Osteocyte (in vitro differentiated cells): ENCODE results near the gene ABHD12B. TPM values are rescaled to one million over a fixed set of nuclear protein-coding genes. Genes with fewer than 3 reads are reported as not detected.

Source experiments
- DNase-seq: peaks from one replicate; pipeline ENCODE4 v3.0.0; 2021; ENCODE audit warnings: mixed read lengths; ENCODE audit not compliant: unreplicated experiment; ENCODE audit errors: extremely low spot score
- H3K27ac Mint-ChIP-seq: one replicate; pipeline ENCODE4 v1.8.0; 2021; ENCODE audit warnings: mild to moderate bottlenecking, mixed read lengths; ENCODE audit not compliant: unreplicated experiment
- H3K27me3 Mint-ChIP-seq: one replicate; pipeline ENCODE4 v1.8.0; 2021; ENCODE audit warnings: mixed read lengths; ENCODE audit not compliant: unreplicated experiment
- H3K36me3 Mint-ChIP-seq: one replicate; pipeline ENCODE4 v1.8.0; 2021; ENCODE audit warnings: mixed read lengths; ENCODE audit not compliant: unreplicated experiment
- H3K4me1 Mint-ChIP-seq: one replicate; pipeline ENCODE4 v1.8.0; 2021; ENCODE audit warnings: mixed read lengths; ENCODE audit not compliant: unreplicated experiment
- H3K4me3 Mint-ChIP-seq: one replicate; pipeline ENCODE4 v1.8.0; 2021; ENCODE audit warnings: mild to moderate bottlenecking, moderate library complexity, mixed read lengths; ENCODE audit not compliant: unreplicated experiment
- H3K9me3 Mint-ChIP-seq: one replicate; pipeline ENCODE4 v1.8.0; 2021; ENCODE audit warnings: mixed read lengths; ENCODE audit not compliant: unreplicated experiment
- total RNA-seq: library from RNA; stranded (reverse); gene quantifications from 2 replicates; pipeline ENCODE4 v1.2.1, GENCODE V29; 2021
- TF ChIP-seq, protein P1 (sequence below): fragments of 200-600 bp; sonication (generic); IDR thresholded peaks from 2 replicates; pipeline ENCODE4 v1.5.0; 2021; ENCODE audit warnings: antibody characterized with exemption, mild to moderate bottlenecking, moderate library complexity

The ABHD12B gene
- total RNA-seq, 1 donor from 2014 or later = not detected

DNA sequence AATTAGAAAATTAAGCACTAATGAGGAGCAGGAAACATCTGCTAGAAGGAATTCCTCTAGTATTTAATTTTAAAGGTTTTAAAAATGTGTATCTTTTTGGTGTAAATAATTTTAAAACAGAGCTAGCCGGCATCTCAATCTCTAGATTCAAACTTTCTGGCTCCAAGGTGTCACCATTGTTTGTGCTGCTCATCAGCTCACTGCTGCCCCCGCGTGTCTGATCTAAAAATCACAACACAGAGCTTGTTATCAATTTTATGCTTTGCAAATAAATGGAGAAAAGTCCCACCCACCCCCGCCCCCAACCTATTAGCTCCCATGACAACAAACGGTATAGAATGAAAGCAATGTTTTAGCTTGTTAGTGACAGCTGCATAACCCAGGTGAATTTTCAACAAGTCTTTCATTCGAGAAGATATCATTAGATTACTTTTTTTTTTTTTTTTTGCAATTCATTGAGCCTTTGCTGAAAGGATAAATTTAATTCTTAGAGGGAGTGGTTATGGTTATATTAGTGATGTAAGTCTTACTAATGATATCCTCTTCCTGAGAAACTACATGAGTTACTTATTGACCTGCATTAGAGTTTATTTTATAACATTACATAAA is 11.3 kb upstream of the ABHD12B start:
- peak overlapping the region; percentile 95 for H3K27ac Mint-ChIP-seq
- peaks cover 19% of the 10 kb centered on the region for H3K4me1 Mint-ChIP-seq
- peak overlapping the region; percentile 78 for H3K4me3 Mint-ChIP-seq
- peak; percentile 93 for DNase-seq
- H3K27me3 Mint-ChIP-seq = no peaks in the 10 kb centered on the region
- TF ChIP-seq, protein P1, sequence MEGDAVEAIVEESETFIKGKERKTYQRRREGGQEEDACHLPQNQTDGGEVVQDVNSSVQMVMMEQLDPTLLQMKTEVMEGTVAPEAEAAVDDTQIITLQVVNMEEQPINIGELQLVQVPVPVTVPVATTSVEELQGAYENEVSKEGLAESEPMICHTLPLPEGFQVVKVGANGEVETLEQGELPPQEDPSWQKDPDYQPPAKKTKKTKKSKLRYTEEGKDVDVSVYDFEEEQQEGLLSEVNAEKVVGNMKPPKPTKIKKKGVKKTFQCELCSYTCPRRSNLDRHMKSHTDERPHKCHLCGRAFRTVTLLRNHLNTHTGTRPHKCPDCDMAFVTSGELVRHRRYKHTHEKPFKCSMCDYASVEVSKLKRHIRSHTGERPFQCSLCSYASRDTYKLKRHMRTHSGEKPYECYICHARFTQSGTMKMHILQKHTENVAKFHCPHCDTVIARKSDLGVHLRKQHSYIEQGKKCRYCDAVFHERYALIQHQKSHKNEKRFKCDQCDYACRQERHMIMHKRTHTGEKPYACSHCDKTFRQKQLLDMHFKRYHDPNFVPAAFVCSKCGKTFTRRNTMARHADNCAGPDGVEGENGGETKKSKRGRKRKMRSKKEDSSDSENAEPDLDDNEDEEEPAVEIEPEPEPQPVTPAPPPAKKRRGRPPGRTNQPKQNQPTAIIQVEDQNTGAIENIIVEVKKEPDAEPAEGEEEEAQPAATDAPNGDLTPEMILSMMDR = peak; percentile 85
- H3K36me3 Mint-ChIP-seq = no peaks in the 10 kb centered on the region
- H3K9me3 Mint-ChIP-seq = no peaks in the 10 kb centered on the region

DNA sequence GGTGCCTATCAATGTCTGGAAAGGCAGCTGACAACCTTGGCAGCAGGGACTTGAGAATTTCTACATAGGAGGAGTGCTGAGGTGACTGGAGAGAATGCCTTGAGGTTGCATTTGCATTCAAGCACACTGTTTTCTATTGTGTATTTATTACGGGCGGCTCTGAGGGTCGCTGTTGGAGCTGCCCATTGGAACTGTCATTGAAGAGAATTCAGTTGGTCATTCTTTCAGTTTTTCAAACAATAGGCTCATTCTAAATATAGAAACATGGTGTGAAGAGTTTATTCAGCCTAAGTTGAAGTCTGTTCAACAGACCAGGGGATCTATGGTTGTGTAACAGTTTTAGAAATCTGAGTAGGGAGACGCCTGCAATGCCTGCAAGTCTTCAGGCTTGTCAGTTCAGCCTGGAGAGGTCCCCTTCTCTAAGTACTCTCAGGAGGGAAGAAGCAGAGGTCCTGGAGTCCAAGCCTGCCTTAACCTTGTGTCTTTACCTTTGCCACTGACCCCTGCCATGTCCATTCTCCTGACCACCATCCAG is 9.8 kb upstream of the ABHD12B start:
- peaks cover 22% of the 10 kb centered on the region for H3K4me1 Mint-ChIP-seq
- no peak overlapping the region for H3K4me3 Mint-ChIP-seq
- H3K27ac Mint-ChIP-seq = no peak overlapping the region

DNA sequence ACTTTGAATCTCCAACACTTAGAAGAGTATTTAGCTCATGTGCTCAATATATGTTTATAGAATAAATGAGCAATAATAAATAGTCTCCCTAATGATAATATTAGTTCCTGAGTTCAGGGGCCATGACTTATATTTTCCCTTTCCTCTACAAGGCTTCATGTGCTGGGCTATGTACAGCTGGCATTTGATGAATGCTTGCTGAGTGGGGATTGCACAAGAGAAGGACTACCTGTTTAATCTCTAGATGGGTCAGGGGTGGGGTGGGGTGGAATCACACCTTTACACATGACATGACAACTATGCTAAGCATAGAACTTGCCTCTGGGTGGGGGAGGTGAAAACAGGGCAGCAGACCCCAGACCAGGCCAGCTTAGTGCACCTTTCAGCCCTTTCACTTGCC is 7.6 kb upstream of the ABHD12B start:
- Mint-ChIP-seq H3K27me3 (no peaks in the 10 kb centered on the region), H3K4me3 (no peak overlapping the region), H3K36me3 (no peaks in the 10 kb centered on the region), H3K9me3 (no peaks in the 10 kb centered on the region), H3K27ac (no peak overlapping the region), H3K4me1 (peaks cover 19% of the 10 kb centered on the region)
- TF ChIP-seq, protein P1 = no peak
- no peak for DNase-seq

More for the DNA sequence above, 9.8 kb upstream of the ABHD12B start:
- Mint-ChIP-seq H3K9me3 (no peaks in the 10 kb centered on the region), H3K36me3 (no peaks in the 10 kb centered on the region), H3K27me3 (no peaks in the 10 kb centered on the region)
- no peak for DNase-seq
- TF ChIP-seq, protein P1 = no peak

DNA sequence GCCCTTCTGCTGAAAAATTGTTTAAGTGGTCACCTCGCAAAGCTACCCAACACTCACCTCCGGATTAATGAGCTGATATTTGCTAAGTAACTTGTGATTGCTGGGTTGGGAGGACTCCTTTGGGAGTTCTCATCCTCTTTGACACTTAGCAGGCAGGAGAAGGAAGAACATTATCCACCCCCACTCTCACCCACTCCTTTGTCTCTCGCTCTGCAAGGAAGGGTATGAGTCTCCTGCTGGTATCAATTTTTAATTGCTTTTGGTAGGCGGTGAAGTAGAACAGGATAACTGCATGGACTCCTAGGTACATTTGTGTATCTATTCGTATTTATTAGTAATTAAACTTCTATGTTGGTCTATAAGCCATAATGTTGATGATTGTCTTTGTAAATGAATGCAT is 6.9 kb upstream of the ABHD12B start:
- Mint-ChIP-seq H3K27ac (no peak overlapping the region), H3K4me1 (peaks cover 13% of the 10 kb centered on the region)

DNA sequence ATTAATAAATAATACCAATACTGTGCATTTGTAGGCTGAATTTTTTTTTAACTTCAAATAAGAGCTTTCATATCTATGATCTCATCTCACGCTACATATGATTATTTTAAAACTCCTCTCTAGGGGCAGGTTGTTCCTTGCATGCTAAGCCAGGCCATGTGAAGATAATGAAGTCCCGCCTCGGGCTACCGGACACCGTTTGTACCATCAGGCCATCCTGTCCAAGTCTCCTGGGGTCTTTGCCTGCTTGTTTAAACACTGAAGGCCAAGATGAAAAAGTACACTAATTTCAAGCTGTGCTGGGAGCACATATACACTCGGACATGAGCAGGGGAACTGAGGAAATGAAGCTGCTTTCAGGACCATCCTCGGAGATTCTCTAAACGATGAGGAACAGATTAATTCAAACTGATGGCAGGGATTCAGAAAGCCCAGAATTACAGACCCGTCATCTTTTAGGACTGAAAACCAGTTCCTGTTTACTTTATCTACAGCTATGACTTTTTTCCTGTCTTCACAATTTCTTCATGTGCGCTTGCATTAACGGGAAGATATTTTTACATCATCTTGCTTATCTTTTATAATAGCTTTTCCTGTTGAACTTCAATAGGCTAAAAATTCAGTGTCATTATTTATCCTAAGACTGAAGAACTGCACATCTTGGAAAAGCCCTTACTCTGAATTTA is 6.3 kb upstream of the ABHD12B start:
- no peak for DNase-seq
- Mint-ChIP-seq H3K36me3 (no peaks in the 10 kb centered on the region), H3K4me3 (no peak overlapping the region), H3K27ac (no peak overlapping the region), H3K4me1 (peaks cover 7% of the 10 kb centered on the region), H3K9me3 (no peaks in the 10 kb centered on the region), H3K27me3 (peaks cover 4% of the 10 kb centered on the region)
- TF ChIP-seq, protein P1 = no peak

More for the DNA sequence above, 6.9 kb upstream of the ABHD12B start:
- Mint-ChIP-seq H3K27me3 (no peaks in the 10 kb centered on the region), H3K36me3 (no peaks in the 10 kb centered on the region), H3K9me3 (no peaks in the 10 kb centered on the region), H3K4me3 (no peak overlapping the region)
- no peak for DNase-seq
- TF ChIP-seq, protein P1 = no peak
